Glomerular endothelial cell (primary cell): ENCODE measurements around the gene FGF16. TPM values are rescaled to one million over a fixed set of nuclear protein-coding genes. Genes with fewer than 3 reads are reported as not detected.
A peak's percentile ranks its signal among the peaks of the same experiment; 100 is the strongest.
"Not testable (repeated sequence)": the region's sequence is repeated elsewhere in the genome, so short reads cannot be mapped to it uniquely, and the experiment has no call there.

ENCODE experiments used
- DNase-seq: peaks from one replicate; pipeline ENCODE4 v3.0.0-alpha.2; 2011; ENCODE audit warnings: low read depth, low spot score; ENCODE audit errors: extremely low read depth
- total RNA-seq: library from RNA; depleted of rRNA; stranded (reverse); fragments of >200 nt; gene quantifications from 2 replicates; pipeline ENCODE4 v1.2.3, GENCODE V29; 2015

FGF16 gene
- 20.9 and 27.7 TPM in 2 replicates for total RNA-seq

- no peak for DNase-seq
These were observed at the start of gene FGF16 for GRCh38 chrX:77446908-77447652. TSS of gene FGF16 (plus strand) at chrX:77447389. CDS start at chrX:77447675, 286 bp downstream.

- DNase-seq = no peak
These were observed 48.7 kb upstream of the FGF16 start for GRCh38 chrX:77398330-77398954.

GRCh38 chrX:77404419-77404818 lies 42.8 kb upstream of the FGF16 start:
- DNase-seq = no peak

DNA sequence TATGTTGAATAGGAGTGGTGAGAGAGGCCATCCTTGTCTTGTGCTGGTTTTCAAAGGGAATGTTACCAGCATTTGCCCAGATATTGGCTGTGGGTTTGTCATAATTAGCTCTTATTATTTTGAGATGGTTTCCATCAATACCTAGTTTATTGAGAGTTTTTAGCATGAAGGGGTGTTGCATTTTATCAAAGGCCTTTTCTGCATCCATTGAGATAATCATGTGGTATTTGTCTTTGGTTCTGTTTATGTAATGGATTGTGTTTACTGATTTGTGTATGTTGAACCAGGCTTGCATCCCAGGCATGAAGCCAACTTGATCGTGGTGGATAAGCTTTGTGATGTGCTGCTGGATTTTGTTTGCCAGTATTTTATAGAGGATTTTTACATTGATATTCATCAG lies 39.4 kb upstream of the FGF16 start:
- not testable (repeated sequence) for DNase-seq

- DNase-seq = no peak
These were observed 34.6 kb upstream of the FGF16 start for GRCh38 chrX:77412631-77413030.

- no peak for DNase-seq
These were observed 32.0 kb upstream of the FGF16 start for GRCh38 chrX:77415161-77415560.

- DNase-seq = no peak
These were observed 31.3 kb upstream of the FGF16 start for GRCh38 chrX:77415882-77416281.

DNA sequence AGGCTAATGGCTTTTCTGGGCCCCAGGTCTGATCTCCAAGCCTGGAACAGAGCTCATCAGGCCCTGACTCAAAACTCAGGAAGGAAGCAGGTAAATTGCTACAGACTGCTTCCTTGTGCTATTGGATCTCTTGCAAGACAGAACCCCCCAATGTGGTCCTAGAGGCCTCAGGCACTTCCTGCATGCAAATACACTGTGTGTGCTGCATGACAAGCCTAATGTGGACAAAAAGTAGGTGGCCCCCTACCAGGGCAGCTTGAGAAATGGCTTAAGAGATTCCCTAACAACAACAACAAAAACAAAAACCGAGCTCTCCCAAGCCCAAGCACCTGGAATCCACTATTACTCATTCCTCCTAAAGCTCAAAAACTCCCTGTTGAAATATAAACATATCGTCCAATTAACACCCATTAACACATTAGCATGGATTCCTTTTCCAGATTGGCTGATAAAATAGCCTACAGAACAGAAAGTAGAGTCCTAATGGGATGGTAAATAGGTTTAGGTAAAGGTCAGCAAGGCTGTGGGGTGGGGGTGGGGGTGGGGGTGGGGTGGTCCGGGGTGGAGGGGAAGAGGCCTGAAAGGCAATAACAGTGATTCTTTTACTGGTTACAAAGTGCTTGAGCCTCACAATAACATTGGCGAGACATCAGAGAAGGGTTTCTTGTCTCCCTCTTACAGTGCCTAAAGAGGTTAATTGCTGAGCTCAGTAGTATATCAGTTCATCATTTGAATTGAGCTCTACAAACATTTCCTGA lies 24.1 kb upstream of the FGF16 start:
- no peak for DNase-seq

DNA sequence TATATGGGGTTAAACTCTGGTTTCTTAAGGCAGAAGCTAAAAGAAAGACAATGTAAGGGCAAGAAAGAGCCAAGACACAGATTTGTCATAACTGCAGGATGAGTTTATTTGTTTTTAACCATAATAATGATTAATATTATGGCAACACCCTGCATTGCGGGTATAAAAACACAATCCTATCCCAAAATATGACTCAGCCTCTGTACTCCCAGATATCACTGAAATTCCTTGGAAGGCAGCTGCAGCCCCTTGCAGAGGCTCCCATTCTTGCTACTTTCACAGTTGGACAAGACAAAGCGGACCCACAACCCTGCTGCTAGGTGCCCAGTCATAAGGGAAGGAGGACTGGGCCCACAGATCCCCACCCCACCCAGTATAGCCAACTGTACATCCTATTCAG lies 20.4 kb upstream of the FGF16 start:
- DNase-seq = no peak

GRCh38 chrX:77427611-77428010 lies 19.6 kb upstream of the FGF16 start:
- no peak for DNase-seq

- no peak for DNase-seq
These were observed 18.6 kb upstream of the FGF16 start for GRCh38 chrX:77428551-77428950.

GRCh38 chrX:77431227-77431626 lies 16.0 kb upstream of the FGF16 start:
- no peak for DNase-seq

DNA sequence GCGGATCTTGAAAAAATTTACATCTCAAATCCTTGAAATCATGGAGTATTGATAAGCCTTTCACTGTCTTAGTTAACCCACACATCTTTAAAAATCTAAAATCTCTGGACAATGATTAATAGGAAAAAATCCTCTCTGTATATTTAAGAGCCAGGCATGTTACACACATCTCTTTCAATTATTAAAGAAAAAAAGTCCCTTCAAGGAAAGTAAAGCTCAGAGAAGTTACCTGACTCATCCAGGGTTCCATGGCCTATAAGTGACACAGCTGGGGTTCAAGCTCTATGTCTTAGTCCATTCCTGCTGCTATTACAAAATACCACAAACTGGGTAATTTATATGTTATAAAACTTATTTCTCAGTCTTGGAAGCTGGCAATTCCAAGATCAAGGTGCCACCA lies 14.2 kb upstream of the FGF16 start:
- no peak for DNase-seq

- DNase-seq = no peak
These were observed 12.2 kb upstream of the FGF16 start for GRCh38 chrX:77434962-77435361.

GRCh38 chrX:77436271-77436670 lies 10.9 kb upstream of the FGF16 start:
- no peak for DNase-seq

- DNase-seq = no peak
These were observed 10.5 kb upstream of the FGF16 start for GRCh38 chrX:77436682-77437081.

DNA sequence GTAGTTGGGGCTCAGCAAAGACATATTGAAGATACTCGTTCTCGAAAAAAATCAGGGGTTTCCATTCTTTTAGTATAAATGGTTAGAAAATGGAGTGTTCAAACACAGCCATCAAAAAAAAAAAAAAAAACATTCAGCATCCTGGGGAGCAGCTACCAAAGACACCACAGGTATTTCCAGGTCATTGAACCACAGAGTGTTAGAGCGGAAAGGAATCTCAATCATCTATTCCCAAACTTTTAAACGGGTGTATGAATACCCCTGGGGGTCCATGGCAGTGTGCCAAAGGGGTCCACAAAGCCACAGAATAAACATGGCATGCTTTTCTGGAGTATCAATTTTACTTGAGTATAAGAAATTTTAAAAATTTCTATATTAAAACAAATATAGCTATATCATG lies 6.9 kb upstream of the FGF16 start:
- no peak for DNase-seq

DNA sequence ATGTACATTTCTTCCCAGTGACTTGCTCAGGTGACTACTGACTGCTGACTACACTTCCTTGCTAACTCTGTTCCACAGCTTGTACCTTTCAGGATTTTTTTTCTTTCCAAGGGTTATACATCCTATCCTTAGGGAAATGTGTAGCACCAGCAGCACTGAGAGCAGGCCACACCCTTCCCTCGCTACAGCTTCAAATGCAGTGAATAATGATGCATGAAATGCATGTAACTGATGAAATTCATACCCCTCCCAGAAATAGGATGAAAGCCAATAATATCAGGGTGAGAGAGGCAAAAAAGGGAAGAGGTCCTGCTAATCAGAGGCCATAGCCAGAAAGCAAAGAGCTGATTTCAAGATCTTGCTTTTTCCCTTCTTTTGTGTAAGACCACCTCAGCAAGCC lies 6.2 kb upstream of the FGF16 start:
- DNase-seq = no peak

- DNase-seq = no peak
These were observed 5.7 kb upstream of the FGF16 start for GRCh38 chrX:77441479-77441878.

- peak; percentile 78 for DNase-seq
These were observed 4.5 kb upstream of the FGF16 start for GRCh38 chrX:77442728-77443127.

DNA sequence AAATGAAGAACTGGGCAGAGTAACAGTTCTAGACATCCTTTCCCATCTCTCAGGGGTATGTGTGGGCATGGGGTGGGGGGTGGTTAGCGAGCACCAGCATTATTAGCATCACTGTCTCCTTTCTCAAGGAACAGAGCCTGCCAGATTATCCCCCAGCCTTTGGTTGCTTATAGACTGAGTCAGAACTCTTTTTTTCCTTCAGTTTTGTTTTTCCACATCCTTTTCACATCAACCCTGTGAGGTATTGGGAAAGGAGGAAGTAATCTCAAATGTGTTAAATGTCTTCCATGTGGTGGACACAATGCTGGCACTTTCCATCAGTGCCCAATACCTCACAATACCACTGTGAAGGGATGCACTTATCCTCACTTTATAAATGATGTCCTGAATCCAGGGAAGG lies 3.1 kb upstream of the FGF16 start:
- no peak for DNase-seq

GRCh38 chrX:77444545-77444944 lies 2.6 kb upstream of the FGF16 start:
- DNase-seq = no peak
